Right atrium auricular region (tissue), 2 donors: Measurements from ENCODE around the gene ZKSCAN5. TPM values are rescaled to one million over a fixed set of nuclear protein-coding genes. Genes with fewer than 3 reads are reported as not detected.
"Not testable (repeated sequence)": the region's sequence is repeated elsewhere in the genome, so short reads cannot be mapped to it uniquely, and the experiment has no call there.

ENCODE experiments used
- DNase-seq: peaks from one replicate; pipeline ENCODE4 v3.0.0-alpha.2; 2019; ENCODE audit warnings: low spot score
- H3K27ac ChIP-seq, 2 donors: fragments of 200-600 bp; sonication (generic); 1 replicate in 1 of 2; 2 replicates in 1 of 2; pipeline ENCODE4 v1.5.1; 2016 to 2019
- H3K27me3 ChIP-seq, 2 donors: fragments of 200-600 bp; sonication (generic); one replicate each; pipeline versions ENCODE4 v1.5.1 to v1.6.0; 2017 to 2019
- H3K36me3 ChIP-seq: fragments of 200-600 bp; sonication (generic); one replicate; pipeline ENCODE4 v1.5.1; 2016
- H3K4me1 ChIP-seq, 2 donors: fragments of 200-600 bp; sonication (generic); one replicate each; pipeline versions ENCODE4 v1.5.1 to v1.6.0; 2017 to 2019
- H3K4me3 ChIP-seq, 2 donors: fragments of 200-600 bp; sonication (generic); 1 replicate in 1 of 2; 2 replicates in 1 of 2; pipeline ENCODE4 v1.5.1; 2017 to 2019; ENCODE audit warnings: mild to moderate bottlenecking in 1 of 2, moderate library complexity in 1 of 2
- H3K9me3 ChIP-seq, 2 donors: fragments of 200-600 bp; sonication (generic); one replicate each; pipeline ENCODE4 v1.5.1; 2019
- CTCF ChIP-seq, 2 donors: fragments of 200-600 bp; sonication (generic); IDR thresholded peaks; one replicate each; pipeline ENCODE4 v1.5.1; 2019; ENCODE audit warnings: antibody characterized with exemption in 2 of 2
- total RNA-seq, 2 donors: library from RNA; depleted of rRNA; stranded (reverse); fragments of >200 nt; gene quantifications; one replicate each; pipeline ENCODE4 v1.1.0, GENCODE V29; 2016

ZKSCAN5 gene
- total RNA-seq, 2 donors from 2014 or later = 5.4 to 6.3 TPM

GRCh38 chr7:99498546-99498944 lies 5.9 kb upstream of the ZKSCAN5 start:
- peak overlapping the region in 1 of 2 donors; percentile 93 for H3K27ac ChIP-seq
- peaks cover 4 to 16% of the 10 kb centered on the region in 2 donors for H3K9me3 ChIP-seq
- DNase-seq = no peak
- H3K4me1 ChIP-seq = peaks cover 0 to 26% of the 10 kb centered on the region in 2 donors
- peak overlapping the region; percentile 75 to 80 for H3K4me3 ChIP-seq
- peaks cover 41% of the 10 kb centered on the region for H3K36me3 ChIP-seq
- TF ChIP-seq CTCF (IDR thresholded peaks at IDR 0.05) = no peak
- H3K27me3 ChIP-seq = no peaks in the 10 kb centered on the region

- TF ChIP-seq CTCF (IDR thresholded peaks at IDR 0.05) = no peak
Observed at GRCh38 chr7:99499371-99499720, 5.1 kb upstream of the ZKSCAN5 start.

GRCh38 chr7:99499721-99500636 lies 4.5 kb upstream of the ZKSCAN5 start, which contains the start of gene ZNF394:
ZNF394 (minus strand) TSS chr7:99500281; CDS start chr7:99500093, 188 bp downstream.
- no peak for TF ChIP-seq CTCF (IDR thresholded peaks at IDR 0.05)
- peaks cover 0 to 1% of the 10 kb centered on the region in 2 donors for H3K9me3 ChIP-seq
- H3K4me3 ChIP-seq = peak within 1 kb of the TSS; percentile 75 to 80
- H3K27ac ChIP-seq = peak within 1 kb of the TSS; percentile 92 to 93
- peaks cover 27% of the 10 kb centered on the region for H3K36me3 ChIP-seq
- peak; percentile 92 for DNase-seq
- H3K27me3 ChIP-seq = no peaks in the 10 kb centered on the region
- peaks cover 0 to 26% of the 10 kb centered on the region in 2 donors for H3K4me1 ChIP-seq

More at GRCh38 chr7:99499371-99499720, 5.1 kb upstream of the ZKSCAN5 start:
- no peaks in the 10 kb centered on the region for H3K27me3 ChIP-seq
- peaks cover 0 to 26% of the 10 kb centered on the region in 2 donors for H3K4me1 ChIP-seq
- H3K9me3 ChIP-seq = peaks cover under 1 to 8% of the 10 kb centered on the region in 2 donors
- H3K27ac ChIP-seq = peak overlapping the region; percentile 92 to 93
- no peak for DNase-seq
- peaks cover 33% of the 10 kb centered on the region for H3K36me3 ChIP-seq
- peak overlapping the region; percentile 75 to 80 for H3K4me3 ChIP-seq

GRCh38 chr7:99500637-99501009 lies 3.8 kb upstream of the ZKSCAN5 start:
- H3K9me3 ChIP-seq = no peaks in the 10 kb centered on the region
- no peak for DNase-seq
- no peak for TF ChIP-seq CTCF (IDR thresholded peaks at IDR 0.05)
- H3K27ac ChIP-seq = peak overlapping the region; percentile 92 to 93
- H3K36me3 ChIP-seq = peaks cover 23% of the 10 kb centered on the region
- H3K4me3 ChIP-seq = peak overlapping the region; percentile 75 to 80
- peaks cover 0 to 30% of the 10 kb centered on the region in 2 donors for H3K4me1 ChIP-seq
- no peaks in the 10 kb centered on the region for H3K27me3 ChIP-seq

- H3K4me3 ChIP-seq, H3K9me3 ChIP-seq, H3K27me3 ChIP-seq, DNase-seq, H3K27ac ChIP-seq: not testable (repeated sequence)
- H3K36me3 ChIP-seq = peaks cover 21% of the 10 kb centered on the region
- H3K4me1 ChIP-seq = peaks cover 0 to 36% of the 10 kb centered on the region in 2 donors
Observed at GRCh38 chr7:99501236-99501635, 3.2 kb upstream of the ZKSCAN5 start.

- Histone ChIP-seq H3K4me1 (peaks cover 0 to 35% of the 10 kb centered on the region in 2 donors), H3K27ac (peak overlapping the region; percentile 94), H3K9me3 (no peaks in the 10 kb centered on the region), H3K36me3 (no peaks in the 10 kb centered on the region), H3K4me3 (peak overlapping the region; percentile 71 to 83), H3K27me3 (no peaks in the 10 kb centered on the region)
- TF ChIP-seq CTCF (IDR thresholded peaks at IDR 0.05) = no peak
- DNase-seq = no peak
Observed at GRCh38 chr7:99504281-99504602, 220 bp upstream of the ZKSCAN5 start.
